Hepatocyte (in vitro differentiated cells): Measurements from ENCODE around the gene TRAPPC8. TPM values are rescaled to one million over a fixed set of nuclear protein-coding genes. Genes with fewer than 3 reads are reported as not detected.
"Not testable (repeated sequence)": the region's sequence is repeated elsewhere in the genome, so short reads cannot be mapped to it uniquely, and the experiment has no call there.

Experiments used
- DNase-seq: peaks from one replicate; pipeline ENCODE4 v3.0.0-alpha.2; 2016; ENCODE audit warnings: low spot score
- H2AFZ ChIP-seq: fragments of 200-600 bp; sonication (generic); 2 replicates; pipeline ENCODE4 v1.6.0; 2016; ENCODE audit warnings: antibody characterized with exemption, mild to moderate bottlenecking
- H3K27ac ChIP-seq: fragments of 200-600 bp; sonication (generic); 2 replicates; pipeline ENCODE4 v1.5.1; 2016; ENCODE audit warnings: mild to moderate bottlenecking
- H3K27me3 ChIP-seq: fragments of 200-600 bp; sonication (generic); 2 replicates; pipeline ENCODE4 v1.6.1; 2016
- H3K36me3 ChIP-seq: fragments of 200-600 bp; sonication (generic); replicated peaks from 2 replicates; pipeline ENCODE4 v1.5.1; 2016; ENCODE audit warnings: low read depth; ENCODE audit not compliant: insufficient read depth
- H3K4me1 ChIP-seq: fragments of 200-600 bp; sonication (generic); 2 replicates; pipeline ENCODE4 v1.5.1; 2016; ENCODE audit warnings: mild to moderate bottlenecking, moderate library complexity; ENCODE audit not compliant: insufficient read depth
- H3K4me2 ChIP-seq: fragments of 200-600 bp; sonication (generic); 2 replicates; pipeline ENCODE4 v1.6.0; 2016
- H3K4me3 ChIP-seq: fragments of 200-600 bp; sonication (generic); 2 replicates; pipeline ENCODE4 v1.5.1; 2016; ENCODE audit warnings: mild to moderate bottlenecking
- H3K79me2 ChIP-seq: fragments of 200-600 bp; sonication (generic); 2 replicates; pipeline ENCODE4 v1.6.0; 2017; ENCODE audit warnings: mild to moderate bottlenecking
- H3K9me2 ChIP-seq: fragments of 200-600 bp; sonication (generic); replicated peaks from 2 replicates; pipeline ENCODE4 v1.6.0; 2017; ENCODE audit warnings: mild to moderate bottlenecking; ENCODE audit not compliant: insufficient read depth
- H3K9me3 ChIP-seq: fragments of 200-600 bp; sonication (generic); 2 replicates; pipeline ENCODE4 v1.5.1; 2016; ENCODE audit warnings: low read depth, mild to moderate bottlenecking
- H4K20me1 ChIP-seq: fragments of 200-600 bp; sonication (generic); 2 replicates; pipeline ENCODE4 v1.6.0; 2016; ENCODE audit warnings: mild to moderate bottlenecking; ENCODE audit not compliant: insufficient read depth, poor library complexity, severe bottlenecking
- EZH2 ChIP-seq: fragments of 200-600 bp; sonication (generic); IDR thresholded peaks from 2 replicates; pipeline ENCODE4 v1.6.1; 2016; ENCODE audit warnings: antibody characterized with exemption, mild to moderate bottlenecking, borderline replicate concordance
- EZH2phosphoT487 ChIP-seq: fragments of 200-600 bp; sonication (generic); IDR thresholded peaks from one replicate; pipeline ENCODE4 v1.6.1; 2018; ENCODE audit warnings: antibody characterized with exemption, mild to moderate bottlenecking, low read depth, moderate library complexity; ENCODE audit not compliant: unreplicated experiment, severe bottlenecking
- WGBS: methylation state at CpG from one replicate; pipeline ENCODE4 v1.1.6; 2016; ENCODE audit warnings: low lambda C conversion rate; ENCODE audit errors: missing lambda C conversion rate; 5-methylcytosine and 5-hydroxymethylcytosine counted together
- polyA plus RNA-seq: library from polyadenylated mRNA; unstranded; fragments of >200 nt; fragmentation: Nextera tagmentation; extraction: Ambion mirVana; gene quantifications from 2 replicates; pipeline ENCODE4 v1.2.1, GENCODE V29; 2016
- total RNA-seq: library from RNA; depleted of rRNA; stranded (reverse); fragments of >200 nt; gene quantifications from 2 replicates; pipeline ENCODE4 v1.2.3, GENCODE V29; 2014
- TF ChIP-seq, protein P1 (sequence below): fragments of 200-600 bp; sonication (generic); IDR thresholded peaks from 2 replicates; pipeline ENCODE4 v1.5.1; 2016; ENCODE audit warnings: antibody characterized with exemption, mild to moderate bottlenecking; ENCODE audit not compliant: poor library complexity

TRAPPC8 gene
- total and polyA plus RNA-seq, 2 experiments from 2014 or later = 12.6 to 68.7 TPM

DNA sequence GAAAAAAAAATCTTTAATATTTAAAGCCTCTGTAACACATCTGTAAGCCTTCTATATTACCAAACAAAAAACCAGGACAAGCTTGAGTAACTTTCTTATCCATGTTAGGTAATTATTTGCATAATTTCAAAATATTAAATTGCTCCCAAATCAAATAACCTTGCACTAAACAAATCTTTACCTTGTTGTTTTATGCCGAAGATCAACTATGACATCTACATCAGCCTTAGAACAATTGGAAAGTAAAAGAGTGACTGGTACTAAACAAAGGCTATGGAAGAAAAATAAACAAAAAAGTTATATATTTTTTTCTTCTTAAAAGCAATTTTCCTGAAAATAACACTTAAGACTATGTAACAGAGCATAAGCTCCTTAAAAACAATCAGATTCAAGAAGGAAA lies 111.0 kb downstream of the TRAPPC8 start:
- H3K36me3 ChIP-seq = no peaks in the 10 kb centered on the region
- no peaks in the 10 kb centered on the region for H3K9me3 ChIP-seq
- no peaks in the 10 kb centered on the region for H4K20me1 ChIP-seq
- 91% methylated on average over 1 of the region's 1 CpG for WGBS
- no peaks in the 10 kb centered on the region for H3K4me1 ChIP-seq
- TF ChIP-seq EZH2phosphoT487 (no peak), EZH2 (no peak)
- TF ChIP-seq, protein P1, sequence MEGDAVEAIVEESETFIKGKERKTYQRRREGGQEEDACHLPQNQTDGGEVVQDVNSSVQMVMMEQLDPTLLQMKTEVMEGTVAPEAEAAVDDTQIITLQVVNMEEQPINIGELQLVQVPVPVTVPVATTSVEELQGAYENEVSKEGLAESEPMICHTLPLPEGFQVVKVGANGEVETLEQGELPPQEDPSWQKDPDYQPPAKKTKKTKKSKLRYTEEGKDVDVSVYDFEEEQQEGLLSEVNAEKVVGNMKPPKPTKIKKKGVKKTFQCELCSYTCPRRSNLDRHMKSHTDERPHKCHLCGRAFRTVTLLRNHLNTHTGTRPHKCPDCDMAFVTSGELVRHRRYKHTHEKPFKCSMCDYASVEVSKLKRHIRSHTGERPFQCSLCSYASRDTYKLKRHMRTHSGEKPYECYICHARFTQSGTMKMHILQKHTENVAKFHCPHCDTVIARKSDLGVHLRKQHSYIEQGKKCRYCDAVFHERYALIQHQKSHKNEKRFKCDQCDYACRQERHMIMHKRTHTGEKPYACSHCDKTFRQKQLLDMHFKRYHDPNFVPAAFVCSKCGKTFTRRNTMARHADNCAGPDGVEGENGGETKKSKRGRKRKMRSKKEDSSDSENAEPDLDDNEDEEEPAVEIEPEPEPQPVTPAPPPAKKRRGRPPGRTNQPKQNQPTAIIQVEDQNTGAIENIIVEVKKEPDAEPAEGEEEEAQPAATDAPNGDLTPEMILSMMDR = no peak
- H3K27me3 ChIP-seq = no peaks in the 10 kb centered on the region
- no peak overlapping the region for H2AFZ ChIP-seq
- DNase-seq = no peak
- H3K4me3 ChIP-seq = no peak overlapping the region
- H3K9me2 ChIP-seq = no peaks in the 10 kb centered on the region
- H3K27ac ChIP-seq = no peak overlapping the region
- no peaks in the 10 kb centered on the region for H3K79me2 ChIP-seq
- H3K4me2 ChIP-seq = no peak overlapping the region

DNA sequence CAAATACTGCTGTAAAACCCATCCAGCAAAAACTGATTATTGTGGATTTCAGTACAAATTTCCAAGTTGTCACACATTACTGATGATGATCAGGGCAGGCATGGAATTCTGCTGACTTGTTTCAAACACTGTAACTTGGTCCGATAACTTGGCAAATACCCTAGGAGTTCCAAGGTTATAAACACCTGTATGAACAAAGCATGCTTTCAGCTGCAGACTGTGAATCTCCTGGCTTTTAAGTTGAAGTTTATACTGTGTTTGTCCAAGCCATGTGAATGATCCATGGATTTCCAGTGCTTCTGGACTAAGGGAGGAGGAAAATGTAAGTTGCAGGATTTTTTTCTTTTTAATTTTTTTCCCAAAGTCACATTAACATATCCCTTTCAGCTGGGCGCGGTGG lies 112.2 kb downstream of the TRAPPC8 start:
- H3K4me3 ChIP-seq = no peak overlapping the region
- H3K27ac ChIP-seq = no peak overlapping the region
- H3K9me3 ChIP-seq = no peaks in the 10 kb centered on the region
- H3K79me2 ChIP-seq = no peaks in the 10 kb centered on the region
- H2AFZ ChIP-seq = no peak overlapping the region
- no peak overlapping the region for H3K4me2 ChIP-seq
- no peaks in the 10 kb centered on the region for H3K4me1 ChIP-seq
- DNase-seq = no peak
- H4K20me1 ChIP-seq = no peaks in the 10 kb centered on the region
- TF ChIP-seq, protein P1 = no peak
- H3K27me3 ChIP-seq = no peaks in the 10 kb centered on the region
- WGBS = 94% methylated on average over 3 of the region's 3 CpGs
- no peaks in the 10 kb centered on the region for H3K36me3 ChIP-seq
- no peaks in the 10 kb centered on the region for H3K9me2 ChIP-seq

DNA sequence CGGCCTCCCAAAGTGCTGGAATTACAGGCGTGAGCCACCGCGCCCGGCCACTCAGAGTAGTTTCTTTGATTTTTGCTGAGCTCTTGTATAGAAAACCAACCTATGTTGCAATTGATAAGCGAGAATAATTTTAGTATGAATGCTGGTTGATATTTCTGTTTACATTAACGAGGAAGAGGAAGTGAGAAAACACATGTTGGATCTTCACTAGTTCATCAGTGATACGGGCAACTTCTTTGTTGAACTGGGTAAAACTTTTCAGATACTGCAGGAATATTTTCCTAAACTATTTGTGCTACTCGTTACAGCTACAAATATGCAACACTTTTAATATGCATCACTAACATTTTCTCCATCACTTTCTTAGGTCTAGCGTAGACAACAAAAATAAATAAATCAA lies 114.3 kb downstream of the TRAPPC8 start:
- Histone ChIP-seq H3K4me3 (no peak overlapping the region), H3K4me2 (no peak overlapping the region), H3K27ac (no peak overlapping the region), H3K4me1 (no peaks in the 10 kb centered on the region), H4K20me1 (no peaks in the 10 kb centered on the region), H2AFZ (no peak overlapping the region), H3K9me2 (no peaks in the 10 kb centered on the region), H3K27me3 (no peaks in the 10 kb centered on the region), H3K36me3 (no peaks in the 10 kb centered on the region), H3K9me3 (no peaks in the 10 kb centered on the region), H3K79me2 (no peaks in the 10 kb centered on the region)
- no peak for DNase-seq
- TF ChIP-seq EZH2 (no peak), EZH2phosphoT487 (no peak)
- TF ChIP-seq, protein P1 = no peak
- WGBS = 99% methylated on average over 10 of the region's 10 CpGs

DNA sequence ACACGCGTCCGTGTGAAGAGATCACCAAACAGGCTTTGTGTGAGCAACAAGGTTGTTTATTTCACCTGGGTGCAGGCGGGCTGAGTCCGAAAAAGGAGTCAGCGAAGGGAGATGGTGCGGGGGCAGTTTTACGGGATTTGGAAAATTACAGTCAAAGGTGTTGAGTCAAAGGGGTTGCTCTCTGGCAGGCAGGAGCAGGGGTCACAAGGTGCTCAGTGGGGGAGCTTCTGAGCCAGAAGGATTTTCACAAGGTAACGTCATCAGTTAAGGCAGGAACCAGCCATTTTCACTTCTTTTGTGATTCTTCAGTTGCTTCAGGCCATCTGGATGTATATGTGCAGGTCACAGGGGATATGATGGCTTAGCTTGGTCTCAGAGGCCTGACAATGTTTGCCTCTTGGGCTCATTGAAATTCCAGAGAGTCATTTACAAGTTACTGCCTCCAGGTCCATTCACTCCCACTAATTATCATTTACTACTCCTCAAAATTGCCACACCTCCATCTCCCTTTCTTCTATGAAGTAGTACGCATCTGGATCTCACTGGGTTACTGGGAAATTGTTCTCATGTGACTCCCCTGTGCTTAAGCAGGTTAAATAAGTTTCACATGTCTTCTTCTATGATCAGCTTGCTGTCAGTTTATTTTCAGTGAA lies 116.1 kb downstream of the TRAPPC8 start:
- not testable (repeated sequence) for H3K27me3 ChIP-seq, DNase-seq, H3K4me3 ChIP-seq, H3K4me2 ChIP-seq, H3K79me2 ChIP-seq, H3K27ac ChIP-seq, H2AFZ ChIP-seq, H4K20me1 ChIP-seq, H3K36me3 ChIP-seq, H3K4me1 ChIP-seq, H3K9me3 ChIP-seq, H3K9me2 ChIP-seq
- WGBS = 71% methylated on average over 10 of the region's 10 CpGs
